Inflammatory macrophage treated with lipopolysaccharide for 1 hour (primary cell): ENCODE data around the gene TNIK.

Experiments used
- DNase-seq, 2 donors: peaks; one replicate each; pipeline ENCODE4 v3.0.0-alpha.2; 2020 to 2022

Gene TNIK

GRCh38 chr3:171058873-171059603 is 401.2 kb downstream of the TNIK start:
- no peak for DNase-seq

- DNase-seq, result no peak
Observed at GRCh38 chr3:171058058-171058457, 402.1 kb downstream of the TNIK start.

- no peak for DNase-seq
Observed at GRCh38 chr3:171057072-171057471, 403.1 kb downstream of the TNIK start.

- DNase-seq, result peak in 1 of 2 donors; percentile 4
Observed at GRCh38 chr3:171056528-171056927, 403.7 kb downstream of the TNIK start.

GRCh38 chr3:171055336-171056178 is 404.6 kb downstream of the TNIK start:
- no peak for DNase-seq

- DNase-seq, result peak; percentile 11 to 35
Observed at GRCh38 chr3:171054921-171055320, 405.3 kb downstream of the TNIK start.

GRCh38 chr3:171054231-171054630 is 406.0 kb downstream of the TNIK start:
- DNase-seq, result no peak

- peak; percentile 49 to 72 for DNase-seq
Observed at GRCh38 chr3:171049861-171050444, 410.3 kb downstream of the TNIK start.

- DNase-seq, result no peak
Observed at GRCh38 chr3:171046760-171047159, 413.4 kb downstream of the TNIK start.

GRCh38 chr3:171044835-171045793 is 415.1 kb downstream of the TNIK start:
- DNase-seq, result no peak

GRCh38 chr3:171044384-171044783 is 415.8 kb downstream of the TNIK start:
- DNase-seq, result no peak

GRCh38 chr3:171039674-171040073 is 420.5 kb downstream of the TNIK start:
- no peak for DNase-seq

GRCh38 chr3:171038342-171038741 is 421.9 kb downstream of the TNIK start:
- no peak for DNase-seq

- DNase-seq, result no peak
Observed at GRCh38 chr3:171028779-171029232, 431.4 kb downstream of the TNIK start.

- no peak for DNase-seq
Observed at GRCh38 chr3:171028025-171028778, 432.0 kb downstream of the TNIK start.

- no peak for DNase-seq
Observed at GRCh38 chr3:171026597-171027293, 433.5 kb downstream of the TNIK start, which contains the start of gene SLC2A2. TSS of gene SLC2A2 (minus strand) at chr3:171026720. CDS start at chr3:171026670, 50 bp downstream.

- DNase-seq, result no peak
Observed at GRCh38 chr3:171023566-171023965, 436.6 kb downstream of the TNIK start.

GRCh38 chr3:171021377-171021776 is 438.8 kb downstream of the TNIK start:
- DNase-seq, result no peak

- no peak for DNase-seq
Observed at GRCh38 chr3:171018156-171018935, 441.9 kb downstream of the TNIK start.
